ENCODE measurements around the gene TMEM256. TPM values are rescaled to one million over a fixed set of nuclear protein-coding genes. Genes with fewer than 3 reads are reported as not detected.
"Not testable (repeated sequence)": the region's sequence is repeated elsewhere in the genome, so short reads cannot be mapped to it uniquely, and the experiment has no call there.

Gene TMEM256
- total RNA-seq, 1 donor from 2014 or later = 78.3 TPM

GRCh38 chr17:7367083-7367482 lies 36.8 kb downstream of the TMEM256 start:
- H3K4me3 Mint-ChIP-seq = no peak overlapping the region
- peaks cover 6% of the 10 kb centered on the region for H3K27me3 Mint-ChIP-seq (ENCODE audit: low read depth)
- no peak for DNase-seq (ENCODE audit: low spot score in 2 of 2, unreplicated experiment in 2 of 2)
- no peaks in the 10 kb centered on the region for H3K4me1 Mint-ChIP-seq
- no peak for TF ChIP-seq CTCF (IDR thresholded peaks at IDR 0.05; ENCODE audit: unreplicated experiment)
- no peaks in the 10 kb centered on the region for H3K36me3 Mint-ChIP-seq
- no peaks in the 10 kb centered on the region for H3K9me3 Mint-ChIP-seq
- H3K27ac Mint-ChIP-seq = no peak overlapping the region

GRCh38 chr17:7365963-7366362 lies 37.9 kb downstream of the TMEM256 start:
- H3K4me3 Mint-ChIP-seq; H3K27me3 Mint-ChIP-seq (ENCODE audit: low read depth); H3K36me3 Mint-ChIP-seq; DNase-seq (ENCODE audit: low spot score in 2 of 2, unreplicated experiment in 2 of 2); H3K27ac Mint-ChIP-seq; H3K4me1 Mint-ChIP-seq; H3K9me3 Mint-ChIP-seq: not testable (repeated sequence)

- Mint-ChIP-seq H3K27ac (no peak overlapping the region), H3K4me3 (no peak overlapping the region), H3K9me3 (no peaks in the 10 kb centered on the region), H3K36me3 (no peaks in the 10 kb centered on the region), H3K27me3 (ENCODE audit: low read depth) (no peaks in the 10 kb centered on the region), H3K4me1 (no peaks in the 10 kb centered on the region)
- no peak for TF ChIP-seq CTCF (IDR thresholded peaks at IDR 0.05; ENCODE audit: unreplicated experiment)
- DNase-seq (ENCODE audit: low spot score in 2 of 2, unreplicated experiment in 2 of 2) = no peak
Measured at GRCh38 chr17:7363311-7363710, 40.6 kb downstream of the TMEM256 start.

GRCh38 chr17:7361906-7362305 lies 42.0 kb downstream of the TMEM256 start:
- H3K27me3 Mint-ChIP-seq (ENCODE audit: low read depth) = no peaks in the 10 kb centered on the region
- TF ChIP-seq CTCF (IDR thresholded peaks at IDR 0.05; ENCODE audit: unreplicated experiment) = no peak
- no peaks in the 10 kb centered on the region for H3K36me3 Mint-ChIP-seq
- no peaks in the 10 kb centered on the region for H3K9me3 Mint-ChIP-seq
- no peak for DNase-seq (ENCODE audit: low spot score in 2 of 2, unreplicated experiment in 2 of 2)
- no peaks in the 10 kb centered on the region for H3K4me1 Mint-ChIP-seq
- H3K27ac Mint-ChIP-seq = no peak overlapping the region
- no peak overlapping the region for H3K4me3 Mint-ChIP-seq

- H3K27me3 Mint-ChIP-seq (ENCODE audit: low read depth) = no peaks in the 10 kb centered on the region
- H3K27ac Mint-ChIP-seq = no peak overlapping the region
- H3K4me1 Mint-ChIP-seq = peaks cover 33% of the 10 kb centered on the region
- DNase-seq (ENCODE audit: low spot score in 2 of 2, unreplicated experiment in 2 of 2) = no peak
- H3K4me3 Mint-ChIP-seq = no peak overlapping the region
- H3K9me3 Mint-ChIP-seq = no peaks in the 10 kb centered on the region
- no peak for TF ChIP-seq CTCF (IDR thresholded peaks at IDR 0.05; ENCODE audit: unreplicated experiment)
- H3K36me3 Mint-ChIP-seq = no peaks in the 10 kb centered on the region
Measured at GRCh38 chr17:7357381-7357780, 46.5 kb downstream of the TMEM256 start.

GRCh38 chr17:7356756-7357155 lies 47.1 kb downstream of the TMEM256 start:
- Mint-ChIP-seq H3K9me3 (no peaks in the 10 kb centered on the region), H3K27me3 (ENCODE audit: low read depth) (no peaks in the 10 kb centered on the region), H3K4me1 (peaks cover 34% of the 10 kb centered on the region), H3K36me3 (no peaks in the 10 kb centered on the region), H3K27ac (no peak overlapping the region), H3K4me3 (no peak overlapping the region)
- no peak for TF ChIP-seq CTCF (IDR thresholded peaks at IDR 0.05; ENCODE audit: unreplicated experiment)
- no peak for DNase-seq (ENCODE audit: low spot score in 2 of 2, unreplicated experiment in 2 of 2)
